ENCODE results near the gene PLS3.

The PLS3 gene

DNA sequence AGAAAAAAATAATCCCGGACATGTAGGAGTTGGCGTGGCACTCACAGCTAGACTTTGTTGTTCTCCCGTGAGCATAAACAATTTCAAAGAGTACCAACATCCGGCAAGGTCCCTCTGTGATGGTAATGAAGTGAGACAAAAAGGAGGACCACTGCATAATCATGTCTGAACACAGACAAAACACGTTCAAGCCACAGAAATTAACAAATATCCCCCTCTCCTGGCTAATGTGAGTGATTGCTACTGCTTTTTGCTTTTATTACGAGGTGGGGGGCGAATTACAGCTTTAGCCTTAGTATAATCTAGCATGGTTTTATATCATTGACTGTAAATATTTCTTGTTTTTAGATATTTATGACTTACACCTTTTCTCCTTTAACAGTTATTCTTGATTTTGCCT, 118.5 kb downstream of the PLS3 start:
- H2BK15ac ChIP-seq (ENCODE audit: low read depth, poor library complexity, severe bottlenecking) = no peak overlapping the region
- H2BK120ac ChIP-seq (ENCODE audit: low read depth, low read length) = no peak overlapping the region
- H3K36me3 ChIP-seq (ENCODE audit: control insufficient read depth in 1 of 2, insufficient read depth in 2 of 2, low read depth in 1 of 2, low read length in 2 of 2) = no peaks in the 10 kb centered on the region
- no peak overlapping the region for H4K8ac ChIP-seq (ENCODE audit: low read length)
- no peak overlapping the region for H3K14ac ChIP-seq (ENCODE audit: low read length in 2 of 2)
- no CpG with 5 or more reads among the region's 7 CpGs for WGBS
- no peak overlapping the region for H3K23ac ChIP-seq (ENCODE audit: low read length in 2 of 2)
- no peak overlapping the region for H3K27ac ChIP-seq (ENCODE audit: low read length, poor library complexity, severe bottlenecking)
- H2AK5ac ChIP-seq (ENCODE audit: low read length, severe bottlenecking) = no peak overlapping the region
- peak overlapping the region; percentile 47 for H3K9ac ChIP-seq (ENCODE audit: low read length)
- peaks cover 0 to 39% of the 10 kb centered on the region in 2 experiments for H3K27me3 ChIP-seq (ENCODE audit: control insufficient read depth in 1 of 2, insufficient read depth in 1 of 2, low read length in 2 of 2)
- H2AFZ ChIP-seq (ENCODE audit: low read depth, low read length) = no peak overlapping the region
- no peak overlapping the region for H3K18ac ChIP-seq (ENCODE audit: low read depth in 1 of 2, low read length in 2 of 2)
- H2BK12ac ChIP-seq (ENCODE audit: low read length in 2 of 2) = no peak overlapping the region
- H3K4ac ChIP-seq (ENCODE audit: low read depth in 1 of 2, low read length in 2 of 2) = no peak overlapping the region
- H3K4me2 ChIP-seq (ENCODE audit: low read length, poor library complexity, severe bottlenecking) = no peak overlapping the region
- H2BK5ac ChIP-seq (ENCODE audit: low read depth, low read length, poor library complexity, severe bottlenecking) = no peak overlapping the region
- peak; percentile 25 for DNase-seq
- no peak overlapping the region for H4K91ac ChIP-seq (ENCODE audit: low read length)
- no peak overlapping the region for H3K4me3 ChIP-seq (ENCODE audit: insufficient read depth in 1 of 2, low read depth in 1 of 2, low read length in 2 of 2)
- H3K79me1 ChIP-seq (replicated peaks; ENCODE audit: low read length, poor library complexity, severe bottlenecking) = no peaks in the 10 kb centered on the region
- no peaks in the 10 kb centered on the region for H3K9me3 ChIP-seq (ENCODE audit: control insufficient read depth, low read length)
- H3K4me1 ChIP-seq (ENCODE audit: control insufficient read depth, insufficient read depth, low read depth, low read length) = no peaks in the 10 kb centered on the region

DNA sequence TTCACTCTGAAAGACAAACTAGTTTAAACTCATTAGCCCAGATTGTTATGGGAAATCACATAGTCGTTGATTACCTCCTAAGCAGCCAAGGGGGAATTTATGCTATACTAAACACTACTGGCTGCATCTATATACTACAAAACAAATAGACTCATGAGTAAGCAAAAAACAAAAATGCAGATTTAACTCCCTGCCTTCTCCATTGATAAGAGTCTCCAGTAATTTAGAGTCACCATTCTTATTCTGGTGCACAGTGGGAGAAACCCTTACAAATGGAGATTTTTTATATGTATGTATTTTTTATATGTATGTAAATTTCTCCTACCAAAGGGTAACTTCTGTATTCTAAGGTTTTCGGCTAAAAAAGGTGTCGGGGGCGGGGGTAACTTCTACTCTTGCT, 126.6 kb downstream of the PLS3 start:
- WGBS = 60% methylated on average over 1 of the region's 4 CpGs

DNA sequence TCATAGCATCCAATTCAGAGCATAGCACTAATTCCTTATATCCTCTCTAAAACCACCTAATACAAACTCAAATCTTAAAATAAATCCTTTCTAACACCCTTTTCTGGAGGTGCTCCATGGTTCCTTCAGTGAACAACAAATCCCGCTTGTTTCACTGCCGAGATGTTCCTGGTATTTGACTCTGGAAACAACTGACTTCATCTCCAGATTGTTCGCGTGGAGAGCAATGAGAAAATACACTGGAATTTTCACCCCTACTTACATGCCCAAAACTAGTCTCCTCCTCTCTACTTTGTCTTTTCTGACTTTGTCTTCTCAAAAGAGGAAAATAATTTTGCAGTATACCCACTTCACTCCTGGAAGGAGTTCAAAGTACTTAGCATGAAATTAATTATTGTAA, 129.0 kb downstream of the PLS3 start:
- Histone ChIP-seq H3K4me3 (ENCODE audit: insufficient read depth in 1 of 2, low read depth in 1 of 2, low read length in 2 of 2) (peak overlapping the region in 1 of 2 experiments; percentile 15), H2AK5ac (ENCODE audit: low read length, severe bottlenecking) (no peak overlapping the region), H4K8ac (ENCODE audit: low read length) (no peak overlapping the region), H3K18ac (ENCODE audit: low read depth in 1 of 2, low read length in 2 of 2) (no peak overlapping the region), H3K27me3 (ENCODE audit: control insufficient read depth in 1 of 2, insufficient read depth in 1 of 2, low read length in 2 of 2) (peaks cover 0 to 40% of the 10 kb centered on the region in 2 experiments), H3K79me1 (replicated peaks; ENCODE audit: low read length, poor library complexity, severe bottlenecking) (no peaks in the 10 kb centered on the region), H3K4me1 (ENCODE audit: control insufficient read depth, insufficient read depth, low read depth, low read length) (no peaks in the 10 kb centered on the region), H2AFZ (ENCODE audit: low read depth, low read length) (no peak overlapping the region), H3K9me3 (ENCODE audit: control insufficient read depth, low read length) (no peaks in the 10 kb centered on the region), H3K4me2 (ENCODE audit: low read length, poor library complexity, severe bottlenecking) (no peak overlapping the region), H3K9ac (ENCODE audit: low read length) (peak overlapping the region; percentile 87), H3K23ac (ENCODE audit: low read length in 2 of 2) (no peak overlapping the region), H3K36me3 (ENCODE audit: control insufficient read depth in 1 of 2, insufficient read depth in 2 of 2, low read depth in 1 of 2, low read length in 2 of 2) (no peaks in the 10 kb centered on the region), H3K27ac (ENCODE audit: low read length, poor library complexity, severe bottlenecking) (peak overlapping the region; percentile 72), H3K4ac (ENCODE audit: low read depth in 1 of 2, low read length in 2 of 2) (no peak overlapping the region), H4K91ac (ENCODE audit: low read length) (no peak overlapping the region), H2BK15ac (ENCODE audit: low read depth, poor library complexity, severe bottlenecking) (no peak overlapping the region), H3K14ac (ENCODE audit: low read length in 2 of 2) (no peak overlapping the region), H2BK5ac (ENCODE audit: low read depth, low read length, poor library complexity, severe bottlenecking) (no peak overlapping the region), H2BK12ac (ENCODE audit: low read length in 2 of 2) (no peak overlapping the region), H2BK120ac (ENCODE audit: low read depth, low read length) (no peak overlapping the region)
- 80% methylated on average over 4 of the region's 4 CpGs for WGBS
- no peak for DNase-seq

More for the DNA sequence above, 126.6 kb downstream of the PLS3 start:
- no peak overlapping the region for H3K4ac ChIP-seq (ENCODE audit: low read depth in 1 of 2, low read length in 2 of 2)
- H2AFZ ChIP-seq (ENCODE audit: low read depth, low read length) = no peak overlapping the region
- H3K9me3 ChIP-seq (ENCODE audit: control insufficient read depth, low read length) = no peaks in the 10 kb centered on the region
- H3K27me3 ChIP-seq (ENCODE audit: control insufficient read depth in 1 of 2, insufficient read depth in 1 of 2, low read length in 2 of 2) = peaks cover 0 to 38% of the 10 kb centered on the region in 2 experiments
- no peak overlapping the region for H3K4me3 ChIP-seq (ENCODE audit: insufficient read depth in 1 of 2, low read depth in 1 of 2, low read length in 2 of 2)
- DNase-seq = no peak
- no peak overlapping the region for H3K4me2 ChIP-seq (ENCODE audit: low read length, poor library complexity, severe bottlenecking)
- H2BK15ac ChIP-seq (ENCODE audit: low read depth, poor library complexity, severe bottlenecking) = no peak overlapping the region
- no peak overlapping the region for H3K23ac ChIP-seq (ENCODE audit: low read length in 2 of 2)
- H3K9ac ChIP-seq (ENCODE audit: low read length) = no peak overlapping the region
- H2BK5ac ChIP-seq (ENCODE audit: low read depth, low read length, poor library complexity, severe bottlenecking) = no peak overlapping the region
- no peak overlapping the region for H2BK120ac ChIP-seq (ENCODE audit: low read depth, low read length)
- no peak overlapping the region for H2BK12ac ChIP-seq (ENCODE audit: low read length in 2 of 2)
- no peak overlapping the region for H3K18ac ChIP-seq (ENCODE audit: low read depth in 1 of 2, low read length in 2 of 2)
- no peak overlapping the region for H4K8ac ChIP-seq (ENCODE audit: low read length)
- no peaks in the 10 kb centered on the region for H3K4me1 ChIP-seq (ENCODE audit: control insufficient read depth, insufficient read depth, low read depth, low read length)
- H3K36me3 ChIP-seq (ENCODE audit: control insufficient read depth in 1 of 2, insufficient read depth in 2 of 2, low read depth in 1 of 2, low read length in 2 of 2) = no peaks in the 10 kb centered on the region
- no peak overlapping the region for H3K14ac ChIP-seq (ENCODE audit: low read length in 2 of 2)
- H4K91ac ChIP-seq (ENCODE audit: low read length) = no peak overlapping the region
- no peak overlapping the region for H3K27ac ChIP-seq (ENCODE audit: low read length, poor library complexity, severe bottlenecking)
- H3K79me1 ChIP-seq (replicated peaks; ENCODE audit: low read length, poor library complexity, severe bottlenecking) = no peaks in the 10 kb centered on the region
- H2AK5ac ChIP-seq (ENCODE audit: low read length, severe bottlenecking) = no peak overlapping the region

DNA sequence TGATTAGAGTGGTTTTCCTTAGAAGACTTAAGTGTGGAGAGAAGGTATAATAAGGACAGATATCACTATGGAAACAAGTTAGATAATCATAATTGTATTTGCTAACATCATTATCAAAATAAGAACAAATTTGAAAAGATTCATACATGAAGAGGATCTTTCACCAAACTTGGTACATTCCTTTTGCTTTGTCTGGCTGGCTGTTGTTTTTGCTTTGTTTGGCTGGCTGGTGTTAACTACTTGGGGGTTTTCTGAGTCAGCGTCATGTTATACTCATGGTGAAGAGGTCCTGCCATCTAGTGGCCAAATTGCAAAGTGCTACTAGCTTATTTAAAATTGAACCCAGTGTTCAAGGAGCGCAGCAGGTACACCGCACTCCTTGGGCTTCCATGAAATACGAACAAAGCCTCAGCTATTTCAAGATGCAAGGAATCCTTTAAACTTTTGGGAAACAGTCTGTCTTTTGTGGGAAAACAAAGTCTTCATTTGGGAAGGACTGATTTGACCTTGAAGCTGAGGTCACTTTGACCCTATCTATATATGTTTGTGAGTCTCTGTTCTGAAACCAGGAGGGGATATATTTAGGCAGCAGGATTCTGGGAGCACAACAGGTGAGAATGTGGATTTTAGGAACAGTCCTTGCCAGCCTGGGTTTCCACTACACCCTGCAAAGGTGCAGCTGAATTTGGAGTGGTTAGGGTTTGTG, 129.7 kb downstream of the PLS3 start:
- no peak overlapping the region for H3K14ac ChIP-seq (ENCODE audit: low read length in 2 of 2)
- H3K9ac ChIP-seq (ENCODE audit: low read length) = peak overlapping the region; percentile 87
- peaks cover 0 to 48% of the 10 kb centered on the region in 2 experiments for H3K27me3 ChIP-seq (ENCODE audit: control insufficient read depth in 1 of 2, insufficient read depth in 1 of 2, low read length in 2 of 2)
- no peaks in the 10 kb centered on the region for H3K36me3 ChIP-seq (ENCODE audit: control insufficient read depth in 1 of 2, insufficient read depth in 2 of 2, low read depth in 1 of 2, low read length in 2 of 2)
- no peak overlapping the region for H3K4ac ChIP-seq (ENCODE audit: low read depth in 1 of 2, low read length in 2 of 2)
- H2AK5ac ChIP-seq (ENCODE audit: low read length, severe bottlenecking) = no peak overlapping the region
- no peak overlapping the region for H2AFZ ChIP-seq (ENCODE audit: low read depth, low read length)
- DNase-seq = peak; percentile 77
- 7% methylated on average over 4 of the region's 4 CpGs for WGBS
- H3K4me2 ChIP-seq (ENCODE audit: low read length, poor library complexity, severe bottlenecking) = no peak overlapping the region
- peak overlapping the region in 1 of 2 experiments; percentile 15 for H3K4me3 ChIP-seq (ENCODE audit: insufficient read depth in 1 of 2, low read depth in 1 of 2, low read length in 2 of 2)
- H3K9me3 ChIP-seq (ENCODE audit: control insufficient read depth, low read length) = no peaks in the 10 kb centered on the region
- no peaks in the 10 kb centered on the region for H3K4me1 ChIP-seq (ENCODE audit: control insufficient read depth, insufficient read depth, low read depth, low read length)
- no peak overlapping the region for H3K18ac ChIP-seq (ENCODE audit: low read depth in 1 of 2, low read length in 2 of 2)
- no peak overlapping the region for H2BK120ac ChIP-seq (ENCODE audit: low read depth, low read length)
- H3K27ac ChIP-seq (ENCODE audit: low read length, poor library complexity, severe bottlenecking) = no peak overlapping the region
- no peak overlapping the region for H4K91ac ChIP-seq (ENCODE audit: low read length)
- H2BK5ac ChIP-seq (ENCODE audit: low read depth, low read length, poor library complexity, severe bottlenecking) = no peak overlapping the region
- no peak overlapping the region for H2BK15ac ChIP-seq (ENCODE audit: low read depth, poor library complexity, severe bottlenecking)
- H3K79me1 ChIP-seq (replicated peaks; ENCODE audit: low read length, poor library complexity, severe bottlenecking) = no peaks in the 10 kb centered on the region
- no peak overlapping the region for H4K8ac ChIP-seq (ENCODE audit: low read length)
- H3K23ac ChIP-seq (ENCODE audit: low read length in 2 of 2) = no peak overlapping the region
- H2BK12ac ChIP-seq (ENCODE audit: low read length in 2 of 2) = no peak overlapping the region

All from mesenchymal stem cell (in vitro differentiated cells and primary cell).